H1 (cell line): ENCODE measurements around the gene DYNC1H1. TPM values are rescaled to one million over a fixed set of nuclear protein-coding genes. Genes with fewer than 3 reads are reported as not detected.

ENCODE experiments used
- CTCF ChIA-PET: fragments of 300-600 bp; sonication (Branson Sonifier 250); formaldehyde crosslinking; loops from one replicate; lab custom pipeline; 2021; ENCODE audit not compliant: partially characterized antibody; lab: Charles Lee
- POLR2A ChIA-PET: fragments of 300-600 bp; sonication (Branson Sonifier 250); formaldehyde crosslinking; loops from one replicate; lab custom pipeline; 2021; ENCODE audit warnings: inconsistent platforms; ENCODE audit not compliant: partially characterized antibody; lab: Charles Lee
- DNase-seq, 2 experiments: peaks; one replicate each; pipeline versions ENCODE4 v3.0.0 to v3.0.0-alpha.2; 2010 to 2022; ENCODE audit warnings: low spot score in 2 of 2, low read depth in 1 of 2, mixed read lengths in 1 of 2
- FAIRE-seq: peaks from 2 replicates; lab custom pipeline; 2011; peaks lifted over from hg19 to GRCh38; lab: Jason Lieb, UNC
- H2AFZ ChIP-seq: 2 replicates; pipeline ENCODE4 v1.8.1; 2012; ENCODE audit warnings: low read length, inconsistent platforms
- H2AK5ac ChIP-seq: 2 replicates; pipeline ENCODE4 v1.6.1; 2013; ENCODE audit warnings: low read depth, low read length
- H2BK120ac ChIP-seq: replicated peaks from 2 replicates; pipeline ENCODE3; 2013; ENCODE audit warnings: low read depth, low read length, inconsistent platforms
- H2BK12ac ChIP-seq: 2 replicates; pipeline ENCODE4 v1.6.1; 2013; ENCODE audit warnings: low read depth, low read length
- H2BK15ac ChIP-seq: 2 replicates; pipeline ENCODE4 v1.6.1; 2013; ENCODE audit warnings: low read length
- H2BK20ac ChIP-seq: 2 replicates; pipeline ENCODE4 v1.6.1; 2013; ENCODE audit warnings: low read length
- H2BK5ac ChIP-seq: 2 replicates; pipeline ENCODE4 v1.6.1; 2013; ENCODE audit warnings: low read depth, low read length
- H3K14ac ChIP-seq: 2 replicates; pipeline ENCODE4 v1.6.1; 2013; ENCODE audit warnings: inconsistent platforms; ENCODE audit not compliant: insufficient read length
- H3K18ac ChIP-seq: 2 replicates; pipeline ENCODE4 v1.6.1; 2013; ENCODE audit warnings: low read length; ENCODE audit errors: extremely low read depth
- H3K23ac ChIP-seq: 2 replicates; pipeline ENCODE4 v1.6.1; 2013; ENCODE audit warnings: inconsistent platforms; ENCODE audit not compliant: insufficient read length
- H3K23me2 ChIP-seq: 2 replicates; pipeline ENCODE4 v1.6.1; 2013; ENCODE audit warnings: low read depth, low read length
- H3K27ac ChIP-seq: 2 replicates; pipeline ENCODE4 v1.6.1; 2011; ENCODE audit warnings: low read depth, low read length, inconsistent platforms
- H3K27me3 ChIP-seq, 4 experiments: replicated peaks in 1 of 4; 1 replicate in 1 of 4; 2 replicates in 3 of 4; pipeline versions ENCODE4 v1.6.1 to v1.8.1; 2011 to 2013; ENCODE audit warnings: low read length in 3 of 4, mild to moderate bottlenecking in 3 of 4, inconsistent platforms in 2 of 4, mixed read lengths in 2 of 4, moderate library complexity in 1 of 4; ENCODE audit not compliant: control insufficient read depth in 3 of 4, insufficient read depth in 3 of 4; ENCODE audit errors: extremely low read depth in 1 of 4
- H3K36me3 ChIP-seq, 4 experiments: 2 replicates each; pipeline versions ENCODE4 v1.6.1 to v1.8.1; 2011 to 2013; ENCODE audit warnings: mild to moderate bottlenecking in 4 of 4, low read length in 3 of 4, moderate library complexity in 2 of 4, control low read depth in 1 of 4, inconsistent platforms in 1 of 4; ENCODE audit not compliant: insufficient read depth in 4 of 4, control insufficient read depth in 2 of 4
- H3K4ac ChIP-seq: replicated peaks from 2 replicates; pipeline ENCODE3; 2013; ENCODE audit warnings: low read length, low read depth, mixed read lengths, inconsistent platforms; ENCODE audit not compliant: insufficient read length
- H3K4me1 ChIP-seq, 4 experiments: replicated peaks in 1 of 4; 1 replicate in 1 of 4; 2 replicates in 3 of 4; pipeline versions ENCODE4 v1.6.1 to v1.8.1; 2011 to 2013; ENCODE audit warnings: low read length in 3 of 4, inconsistent platforms in 2 of 4, mixed read lengths in 1 of 4; ENCODE audit not compliant: insufficient read depth in 4 of 4, control insufficient read depth in 3 of 4
- H3K4me2 ChIP-seq, 2 experiments: 2 replicates each; pipeline versions ENCODE4 v1.6.1 to v1.8.1; 2011 to 2013; ENCODE audit warnings: low read depth in 2 of 2, low read length in 2 of 2, control low read depth in 1 of 2, inconsistent platforms in 1 of 2, mild to moderate bottlenecking in 1 of 2; ENCODE audit not compliant: insufficient read depth in 1 of 2
- H3K4me3 ChIP-seq, 4 experiments: fragments of 200-600, 300-600 bp in 1 of 4; sonication (generic), shearing (Covaris generic), sonication (Bioruptor Twin) in 1 of 4; 2 replicates each; pipeline versions ENCODE4 v1.5.1 to v1.8.1; 2011 to 2016; ENCODE audit warnings: low read length in 4 of 4, low read depth in 3 of 4, control low read depth in 2 of 4, inconsistent platforms in 2 of 4, mild to moderate bottlenecking in 2 of 4, mixed read lengths in 1 of 4, moderate library complexity in 1 of 4; ENCODE audit not compliant: insufficient read depth in 2 of 4; ENCODE audit errors: extremely low read depth in 1 of 4
- H3K56ac ChIP-seq: replicated peaks from 2 replicates; pipeline ENCODE3; 2013; ENCODE audit warnings: low read depth, mild to moderate bottlenecking, mixed read lengths, low read length, inconsistent platforms; ENCODE audit not compliant: insufficient read length
- H3K79me1 ChIP-seq: 2 replicates; pipeline ENCODE4 v1.6.1; 2013; ENCODE audit warnings: low read depth, low read length, control low read depth
- H3K79me2 ChIP-seq, 2 experiments: 2 replicates each; pipeline versions ENCODE4 v1.6.1 to v1.8.1; 2012 to 2013; ENCODE audit warnings: low read length in 2 of 2, mild to moderate bottlenecking in 2 of 2, inconsistent platforms in 1 of 2; ENCODE audit not compliant: insufficient read depth in 2 of 2, control insufficient read depth in 1 of 2
- H3K9ac ChIP-seq, 4 experiments: replicated peaks in 1 of 4; 1 replicate in 1 of 4; 2 replicates in 3 of 4; pipeline versions ENCODE4 v1.6.1 to v1.8.1; 2011 to 2013; ENCODE audit warnings: low read depth in 3 of 4, low read length in 3 of 4, control low read depth in 2 of 4, mild to moderate bottlenecking in 2 of 4, moderate library complexity in 2 of 4, inconsistent platforms in 1 of 4; ENCODE audit errors: extremely low read depth in 1 of 4
- H3K9me3 ChIP-seq, 2 experiments: 2 replicates each; pipeline versions ENCODE4 v1.6.1 to v1.8.1; 2012 to 2013; ENCODE audit warnings: mild to moderate bottlenecking in 2 of 2, moderate library complexity in 2 of 2, control low read depth in 1 of 2, inconsistent platforms in 1 of 2, low read depth in 1 of 2, low read length in 1 of 2, mixed read lengths in 1 of 2; ENCODE audit not compliant: insufficient read depth in 2 of 2
- H4K20me1 ChIP-seq, 2 experiments: replicated peaks in 1 of 2; 2 replicates each; pipeline versions ENCODE3 to v1.8.1; 2011 to 2013; ENCODE audit warnings: inconsistent platforms in 2 of 2, low read length in 2 of 2, mild to moderate bottlenecking in 1 of 2; ENCODE audit not compliant: insufficient read depth in 2 of 2, control insufficient read depth in 1 of 2
- H4K5ac ChIP-seq: 2 replicates; pipeline ENCODE4 v1.6.1; 2013; ENCODE audit warnings: low read length, low read depth, mixed read lengths, inconsistent platforms; ENCODE audit not compliant: insufficient read length
- H4K8ac ChIP-seq: 2 replicates; pipeline ENCODE4 v1.8.0; 2013; ENCODE audit warnings: mild to moderate bottlenecking, moderate library complexity, low read length, inconsistent platforms; ENCODE audit not compliant: insufficient read depth; ENCODE audit errors: extremely low read depth
- H4K91ac ChIP-seq: replicated peaks from 2 replicates; pipeline ENCODE3; 2013; ENCODE audit warnings: low read length, mixed read lengths, inconsistent platforms; ENCODE audit not compliant: insufficient read length
- BACH1 ChIP-seq: IDR thresholded peaks from 2 replicates; pipeline ENCODE4 v1.6.1; 2012; ENCODE audit warnings: low read length, improper control_type of control experiment
- KDM4A ChIP-seq: IDR thresholded peaks from one replicate; pipeline ENCODE4 v1.7.1; 2012; ENCODE audit warnings: low read depth, mild to moderate bottlenecking, moderate library complexity, low read length, inconsistent platforms; ENCODE audit not compliant: severe bottlenecking
- MAFK ChIP-seq: IDR thresholded peaks from 2 replicates; pipeline ENCODE4 v1.6.1; 2012; ENCODE audit warnings: low read depth, mild to moderate bottlenecking, improper control_type of control experiment, low read length
- TBP ChIP-seq: IDR thresholded peaks from 2 replicates; pipeline ENCODE4 v1.6.1; 2011; ENCODE audit warnings: low read depth, low read length, improper control_type of control experiment
- WGBS, 2 experiments: shearing (Covaris generic) in 1 of 2; methylation state at CpG; one replicate each; pipeline versions ENCODE4 v1.1.6 to v1.1.7; 2013 to 2015; ENCODE audit warnings: low lambda C conversion rate in 2 of 2, mixed read lengths in 2 of 2, inconsistent platforms in 1 of 2, low coverage in 1 of 2, missing lambda C conversion rate in 1 of 2; ENCODE audit not compliant: insufficient replicate concordance in 2 of 2, insufficient coverage in 1 of 2, insufficient read length in 1 of 2; ENCODE audit errors: extremely low coverage in 1 of 2, missing lambda C conversion rate in 1 of 2; 5-methylcytosine and 5-hydroxymethylcytosine counted together
- polyA plus RNA-seq, 7 experiments: library from polyadenylated mRNA; depleted of rRNA in 3 of 7; stranded (reverse) in 5 of 7; unstranded in 2 of 7; fragments of >200 nt in 5 of 7; fragments of 200-250 nt in 2 of 7; gene quantifications; 1 replicate in 5 of 7; 2 replicates in 1 of 7; 4 replicates in 1 of 7; pipeline versions ENCODE4 v1.2.1 to v1.2.3, GENCODE V29; 2011 to 2013; ENCODE audit warnings: missing spikeins in 2 of 7, mixed read lengths in 2 of 7
- total RNA-seq: library from RNA; stranded (reverse); fragmentation: NEBNext Ultra II Directional; extraction: Animal tissue kit (Norgen Biotek cat#: 25700); gene quantifications from 2 replicates; pipeline ENCODE4 v1.2.1, GENCODE V29; 2021

DYNC1H1 gene
- total and polyA plus RNA-seq, 2 of the 8 experiments (the other 6 are each of a cell fraction or from before 2014, with no cell fraction given) = 238 to 387 TPM

GRCh38 chr14:101922866-101923265 lies 41.5 kb upstream of the DYNC1H1 start:
- Histone ChIP-seq H3K23ac (no peak overlapping the region), H3K56ac (no peak overlapping the region), H3K4ac (no peak overlapping the region), H2BK20ac (no peak overlapping the region), H2BK15ac (no peak overlapping the region), H3K27me3 (no peaks in the 10 kb centered on the region), H3K79me1 (no peaks in the 10 kb centered on the region), H3K9me3 (no peaks in the 10 kb centered on the region), H2BK5ac (no peak overlapping the region), H3K4me2 (no peak overlapping the region), H3K14ac (no peak overlapping the region), H3K79me2 (no peaks in the 10 kb centered on the region), H2AFZ (no peak overlapping the region), H2AK5ac (no peak overlapping the region), H3K4me1 (peaks cover 0 to 7% (median 3%) of the 10 kb centered on the region in 4 experiments; a peak in 4 of 7 replicates), H3K36me3 (peaks cover 0 to 2% (median 0%) of the 10 kb centered on the region in 4 experiments; a peak in 3 of 8 replicates), H4K91ac (no peak overlapping the region), H2BK120ac (no peak overlapping the region), H3K27ac (no peak overlapping the region), H3K18ac (no peak overlapping the region), H3K9ac (no peak overlapping the region), H4K5ac (no peak overlapping the region), H2BK12ac (no peak overlapping the region), H4K8ac (no peak overlapping the region), H4K20me1 (peaks cover 0 to 3% of the 10 kb centered on the region in 2 experiments), H3K4me3 (no peak overlapping the region), H3K23me2 (no peaks in the 10 kb centered on the region)
- DNase-seq (no peak), FAIRE-seq (no peak)
- TF ChIP-seq MAFK (no peak), TBP (no peak), BACH1 (no peak), KDM4A (no peak)
- CTCF ChIA-PET = interaction anchor here (0.6 to 1.2 kb wide), 3 partner anchors 10 to 151 kb away, joined by 3 to 4 read pairs (median 3); no protein-coding TSS in a partner anchor
- 98% methylated on average over 7 of the region's 7 CpGs; no CpG with 5 or more reads in 1 of the 2 experiments for WGBS, 2 experiments
- POLR2A ChIA-PET = interaction anchor here (1.2 kb wide), 1 partner anchor 42 kb away, joined by 3 read pairs; the partner anchor contains the start of gene DYNC1H1
